SH-SY5Y (cell line): ENCODE results near the gene SCYGR4.

Source experiments
- GATA2 ChIP-seq: IDR thresholded peaks from 2 replicates; pipeline ENCODE4 v1.6.1; 2011; ENCODE audit warnings: mild to moderate bottlenecking, low read depth, low read length
- GATA3 ChIP-seq: IDR thresholded peaks from 2 replicates; pipeline ENCODE4 v1.6.1; 2011; ENCODE audit warnings: low read depth, mild to moderate bottlenecking, low read length, moderate library complexity

GRCh38 chr2:227627769-227628168 lies 10.5 kb downstream of the SCYGR4 start:
- TF ChIP-seq GATA2 (no peak), GATA3 (no peak)
